CD1c-positive myeloid dendritic cell (primary cell): Measurements from ENCODE around the gene THOC3.
"Not testable (repeated sequence)": the region's sequence is repeated elsewhere in the genome, so short reads cannot be mapped to it uniquely, and the experiment has no call there.

ENCODE experiments used
- DNase-seq: peaks from one replicate; pipeline ENCODE4 v3.0.0-alpha.2; 2016; ENCODE audit errors: extremely low spot score

The THOC3 gene

GRCh38 chr5:175967471-175968372, at the start of gene THOC3:
THOC3 (minus strand) TSS chr5:175968315; CDS start chr5:175968208, 107 bp downstream.
- DNase-seq: peak; percentile 89

- DNase-seq: not testable (repeated sequence)
Measured at GRCh38 chr5:176017324-176017723, 49.2 kb upstream of the THOC3 start.

GRCh38 chr5:176014360-176014759, 46.2 kb upstream of the THOC3 start:
- DNase-seq: not testable (repeated sequence)

- not testable (repeated sequence) for DNase-seq
Measured at GRCh38 chr5:176011088-176011487, 43.0 kb upstream of the THOC3 start.

GRCh38 chr5:176010202-176010601, 42.1 kb upstream of the THOC3 start:
- DNase-seq: not testable (repeated sequence)

GRCh38 chr5:176007220-176007619, 39.1 kb upstream of the THOC3 start:
- not testable (repeated sequence) for DNase-seq

- not testable (repeated sequence) for DNase-seq
Measured at GRCh38 chr5:176006819-176007218, 38.7 kb upstream of the THOC3 start.

GRCh38 chr5:175997979-175998378, 29.9 kb upstream of the THOC3 start:
- DNase-seq: not testable (repeated sequence)

GRCh38 chr5:175997495-175997894, 29.4 kb upstream of the THOC3 start:
- not testable (repeated sequence) for DNase-seq

- not testable (repeated sequence) for DNase-seq
Measured at GRCh38 chr5:175996791-175997190, 28.7 kb upstream of the THOC3 start.

GRCh38 chr5:175995506-175995905, 27.4 kb upstream of the THOC3 start:
- DNase-seq: not testable (repeated sequence)

- DNase-seq: not testable (repeated sequence)
Measured at GRCh38 chr5:175979371-175979995, 11.4 kb upstream of the THOC3 start.

- not testable (repeated sequence) for DNase-seq
Measured at GRCh38 chr5:175968381-175968780, 266 bp upstream of the THOC3 start.

- DNase-seq: not testable (repeated sequence)
Measured at GRCh38 chr5:175962329-175962728, 5.8 kb downstream of the THOC3 start.

GRCh38 chr5:175960228-175960627, 7.9 kb downstream of the THOC3 start:
- DNase-seq: not testable (repeated sequence)

- DNase-seq: not testable (repeated sequence)
Measured at GRCh38 chr5:175958515-175958914, 9.6 kb downstream of the THOC3 start.

GRCh38 chr5:175954107-175954506, 14.0 kb downstream of the THOC3 start:
- not testable (repeated sequence) for DNase-seq

- not testable (repeated sequence) for DNase-seq
Measured at GRCh38 chr5:175952810-175953209, 15.3 kb downstream of the THOC3 start.

GRCh38 chr5:175951339-175951969, 16.7 kb downstream of the THOC3 start:
- DNase-seq: not testable (repeated sequence)

- DNase-seq: not testable (repeated sequence)
Measured at GRCh38 chr5:175948329-175949108, 19.6 kb downstream of the THOC3 start.

- not testable (repeated sequence) for DNase-seq
Measured at GRCh38 chr5:175943253-175943652, 24.9 kb downstream of the THOC3 start.
